GM19372 (cell line): ENCODE results near the gene OR51A2.
"Not testable (repeated sequence)": the region's sequence is repeated elsewhere in the genome, so short reads cannot be mapped to it uniquely, and the experiment has no call there.

Experiments used
- ATAC-seq: cut with Tn5 transposase; IDR thresholded peaks from one replicate; pipeline ENCODE4 v1.9.1; 2021; ENCODE audit warnings: mild to moderate bottlenecking, low read depth, moderate library complexity; ENCODE audit not compliant: unreplicated experiment

The OR51A2 gene, protein sequence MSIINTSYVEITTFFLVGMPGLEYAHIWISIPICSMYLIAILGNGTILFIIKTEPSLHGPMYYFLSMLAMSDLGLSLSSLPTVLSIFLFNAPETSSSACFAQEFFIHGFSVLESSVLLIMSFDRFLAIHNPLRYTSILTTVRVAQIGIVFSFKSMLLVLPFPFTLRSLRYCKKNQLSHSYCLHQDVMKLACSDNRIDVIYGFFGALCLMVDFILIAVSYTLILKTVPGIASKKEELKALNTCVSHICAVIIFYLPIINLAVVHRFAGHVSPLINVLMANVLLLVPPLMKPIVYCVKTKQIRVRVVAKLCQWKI

DNA sequence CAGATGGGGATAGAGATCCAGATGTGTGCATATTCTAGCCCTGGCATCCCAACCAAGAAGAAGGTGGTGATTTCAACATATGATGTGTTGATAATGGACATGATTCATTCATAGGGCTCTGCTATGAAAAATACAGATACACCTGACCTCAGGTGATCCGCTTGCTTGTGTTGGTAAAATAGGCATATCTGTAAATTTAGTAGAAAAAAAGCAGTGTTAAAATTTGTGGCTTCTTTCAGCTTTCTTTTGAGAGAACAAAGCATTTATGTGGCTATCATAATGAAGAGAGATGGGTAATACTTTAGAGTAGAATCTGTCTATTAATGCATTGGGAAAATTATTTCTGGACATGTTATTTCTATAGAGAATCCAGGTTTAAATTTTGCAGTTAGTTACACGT is at the start of gene OR51A2:
TSS of gene OR51A2 (minus strand) at position 101 of the 400 bp plus-strand sequence. CDS start at position 101, 0 bp downstream.
- ATAC-seq = not testable (repeated sequence)

DNA sequence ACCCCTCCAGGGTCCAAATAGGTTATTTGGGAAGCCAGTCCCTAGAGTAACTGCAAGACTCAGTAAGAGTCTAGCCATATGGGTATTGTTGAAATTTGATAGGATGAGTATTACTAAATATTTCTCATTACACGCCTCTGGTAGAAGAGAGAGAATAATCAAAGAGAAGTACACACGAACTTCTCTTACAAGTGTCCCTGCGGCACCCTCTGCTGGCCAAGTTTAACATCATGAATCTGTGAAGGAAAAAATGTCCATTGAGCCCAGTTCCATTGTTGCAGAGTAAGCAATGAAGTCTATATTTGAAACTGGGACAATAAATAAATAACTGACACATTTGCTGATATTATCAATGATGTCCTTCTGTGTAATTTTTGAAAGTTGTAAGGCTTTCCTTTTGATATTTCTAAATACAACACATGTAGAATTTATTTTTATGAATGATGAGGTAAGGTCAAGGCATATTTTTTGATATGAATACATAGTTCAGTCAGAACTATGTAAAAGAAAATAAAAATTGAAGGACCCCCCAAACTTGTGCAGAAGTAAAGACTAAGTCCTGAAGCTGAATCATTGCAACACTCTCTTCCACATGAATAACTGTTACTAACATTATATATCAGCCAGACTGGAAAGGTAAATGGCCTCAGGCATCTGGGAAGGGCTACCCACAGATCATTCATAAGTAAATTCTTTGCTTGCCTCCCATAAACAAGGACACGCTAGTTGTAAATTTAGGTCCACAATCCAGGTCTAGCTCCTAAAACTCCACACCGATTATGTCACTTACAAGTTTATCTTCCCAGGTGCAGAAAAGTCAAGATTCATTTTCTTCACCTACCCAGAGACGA is 49.1 kb upstream of the OR51A2 start:
- ATAC-seq = no peak

DNA sequence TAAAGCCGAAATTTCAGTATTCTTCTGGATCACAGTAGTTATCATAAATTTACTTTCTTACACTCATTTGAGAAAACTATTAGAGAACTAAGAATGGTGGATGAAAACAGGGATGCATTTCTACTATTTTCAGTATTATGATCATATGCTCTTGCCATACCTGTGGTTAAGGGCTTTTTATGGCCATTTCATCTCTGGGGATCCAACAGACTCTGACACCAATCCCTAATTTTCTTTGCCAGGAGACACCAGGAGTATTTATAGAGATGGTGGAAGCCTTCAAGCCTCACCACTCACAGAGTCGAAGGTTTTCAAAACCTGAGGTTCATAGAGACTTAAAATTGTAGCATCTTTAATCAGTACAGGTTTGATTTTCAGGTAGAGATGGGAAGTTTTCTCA is 39.0 kb upstream of the OR51A2 start, which contains the start of gene OR51L1:
TSS of gene OR51L1 (plus strand) at position 301 of the 400 bp plus-strand sequence. CDS start 4,132 bp downstream, outside the sequence.
- no peak for ATAC-seq

DNA sequence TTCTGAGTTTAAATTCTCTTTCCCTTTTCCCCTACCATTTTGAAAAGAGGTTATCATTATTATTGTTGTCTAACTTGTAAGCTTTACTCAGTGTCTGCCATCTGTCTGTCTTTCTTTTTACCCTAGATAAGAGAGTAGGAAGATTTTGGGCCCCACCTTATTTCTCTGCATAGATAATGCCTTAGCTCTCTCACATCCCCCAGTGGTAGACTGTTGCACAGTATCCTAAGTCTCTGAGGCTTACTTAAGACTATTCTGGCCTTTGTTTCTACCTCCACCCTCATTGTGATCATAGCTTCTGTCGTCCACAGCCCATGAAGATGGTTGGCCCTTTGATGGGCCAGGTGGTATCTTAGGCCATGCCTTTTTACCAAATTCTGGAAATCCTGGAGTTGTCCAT is 35.5 kb upstream of the OR51A2 start:
- no peak for ATAC-seq

DNA sequence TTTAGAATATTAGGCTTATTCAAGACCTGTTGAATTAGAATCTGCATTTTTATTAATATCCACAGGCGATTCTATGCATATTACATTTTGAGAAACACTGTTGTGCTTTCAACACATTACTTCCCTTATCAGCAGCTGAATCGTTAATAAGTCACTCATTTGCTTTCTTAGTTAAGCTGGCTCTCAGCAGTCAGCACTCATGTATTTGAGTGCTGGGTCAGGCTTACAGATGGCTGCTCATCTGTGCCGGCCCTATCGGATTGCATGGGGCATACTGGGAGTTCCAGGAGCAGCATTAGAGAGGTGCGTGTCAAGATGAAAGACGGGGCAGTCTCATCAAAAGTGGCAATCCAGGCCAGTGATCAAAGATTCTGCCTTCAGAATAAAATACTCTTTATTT is 28.3 kb upstream of the OR51A2 start:
- ATAC-seq = no peak

DNA sequence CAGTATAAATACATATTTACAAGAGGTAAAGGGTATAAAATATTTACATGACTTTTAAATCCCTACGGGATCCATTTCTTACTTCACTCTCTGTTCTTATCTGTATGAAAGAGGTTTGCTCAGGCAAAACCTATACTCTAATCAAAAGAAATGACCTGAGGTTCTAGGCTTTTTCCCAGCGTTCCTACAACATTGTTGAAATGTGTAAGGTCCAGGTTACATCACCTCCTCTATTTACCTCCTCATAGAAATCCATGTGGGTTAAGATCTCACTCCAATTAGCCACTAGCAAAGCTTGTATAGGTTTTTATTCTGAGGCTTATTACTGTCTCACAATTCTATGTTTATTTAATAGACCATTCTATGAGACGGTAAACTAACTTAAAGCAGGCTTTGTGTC is 27.2 kb upstream of the OR51A2 start:
- no peak for ATAC-seq

DNA sequence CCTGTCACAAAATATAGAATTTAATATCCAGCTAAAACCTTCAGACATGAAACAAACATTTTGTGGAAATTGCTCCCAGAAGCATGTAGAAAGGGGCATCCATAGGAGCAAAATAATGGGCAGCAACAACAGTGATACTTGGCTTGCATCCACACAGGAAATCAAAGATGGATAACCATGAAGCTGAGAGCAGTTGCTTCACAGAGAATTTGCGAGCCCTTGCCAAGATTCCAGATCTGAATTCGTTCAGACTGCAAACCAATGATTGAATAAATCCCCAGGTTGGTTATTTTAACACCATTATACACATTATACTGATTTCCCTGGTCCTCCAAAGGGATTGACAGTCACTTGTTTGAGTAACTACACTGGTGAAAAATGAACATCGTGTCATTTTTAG is 23.5 kb upstream of the OR51A2 start:
- no peak for ATAC-seq

DNA sequence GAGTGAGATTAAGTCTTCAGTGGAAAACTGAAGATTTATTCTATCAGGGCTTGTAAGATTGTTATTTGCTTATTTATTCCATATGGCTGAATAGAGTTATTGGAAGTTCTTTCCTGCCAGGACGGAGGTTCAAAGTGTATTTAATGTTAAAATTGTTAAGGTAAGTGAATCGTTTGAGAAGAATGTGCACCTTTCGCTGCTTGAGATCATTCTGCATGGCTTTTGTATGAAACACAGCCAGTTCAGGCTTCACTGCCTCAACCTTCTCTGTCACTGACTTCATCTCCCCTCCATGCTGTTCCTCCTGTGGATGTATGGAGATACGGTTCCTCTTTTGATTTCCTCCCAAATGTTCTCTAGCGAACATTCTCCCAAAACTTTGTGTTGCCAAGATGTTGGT is 19.9 kb upstream of the OR51A2 start:
- ATAC-seq = no peak

DNA sequence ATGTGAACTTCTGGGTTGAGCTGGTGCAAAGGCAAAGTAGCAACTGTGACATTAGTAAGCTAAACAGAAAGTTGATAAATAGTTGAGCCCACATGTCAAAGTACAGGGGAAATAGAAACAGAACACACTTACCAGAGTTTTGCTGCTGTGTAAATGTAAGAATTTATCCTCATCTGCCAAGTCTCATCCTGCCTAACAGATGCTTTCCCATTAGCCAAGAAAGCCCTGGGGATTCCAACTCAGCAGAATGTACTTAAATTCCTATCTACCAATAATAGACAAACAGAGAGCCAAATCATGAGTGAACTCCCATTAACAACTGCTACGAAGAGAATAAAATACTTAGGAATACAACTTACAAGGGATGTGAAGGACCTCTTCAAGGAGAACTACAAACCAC is 7.3 kb upstream of the OR51A2 start:
- ATAC-seq = no peak

DNA sequence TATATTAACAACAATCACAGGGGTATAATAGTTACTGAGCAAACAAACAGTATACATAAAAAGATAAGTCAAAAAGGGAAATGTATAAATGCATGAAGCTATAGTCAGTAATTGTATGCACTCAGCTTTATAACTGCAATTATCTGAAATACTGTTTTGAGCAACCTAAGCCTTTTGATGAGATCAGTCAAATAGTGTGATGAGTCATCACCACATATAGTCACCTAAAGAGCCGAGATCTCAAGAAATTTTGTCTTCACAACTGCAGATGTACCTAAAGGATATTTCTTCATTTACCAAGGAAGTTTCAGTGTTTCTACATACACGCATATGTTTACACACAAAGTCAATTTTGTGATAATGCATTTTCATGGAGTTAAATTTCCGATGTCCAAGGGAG is 5.4 kb upstream of the OR51A2 start:
- no peak for ATAC-seq

DNA sequence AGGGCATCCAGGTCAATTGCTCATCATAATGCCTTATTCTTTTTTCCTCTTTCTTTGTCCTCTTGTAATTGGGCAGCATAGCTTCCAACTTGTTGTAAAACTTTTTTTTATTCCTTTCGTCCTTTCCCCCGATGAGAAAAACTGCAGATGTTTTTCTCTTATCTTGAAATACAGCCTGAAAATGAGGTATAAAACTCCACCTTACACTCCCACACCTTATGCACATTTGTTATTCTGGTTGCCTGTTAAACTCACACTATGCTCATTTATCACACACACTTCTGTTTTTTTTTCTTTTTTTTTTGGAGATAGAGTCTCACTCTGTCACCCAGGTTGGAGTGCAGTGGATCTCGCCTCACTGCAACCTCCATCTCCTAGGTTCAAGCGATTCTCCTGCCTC is 1.9 kb upstream of the OR51A2 start:
- no peak for ATAC-seq

DNA sequence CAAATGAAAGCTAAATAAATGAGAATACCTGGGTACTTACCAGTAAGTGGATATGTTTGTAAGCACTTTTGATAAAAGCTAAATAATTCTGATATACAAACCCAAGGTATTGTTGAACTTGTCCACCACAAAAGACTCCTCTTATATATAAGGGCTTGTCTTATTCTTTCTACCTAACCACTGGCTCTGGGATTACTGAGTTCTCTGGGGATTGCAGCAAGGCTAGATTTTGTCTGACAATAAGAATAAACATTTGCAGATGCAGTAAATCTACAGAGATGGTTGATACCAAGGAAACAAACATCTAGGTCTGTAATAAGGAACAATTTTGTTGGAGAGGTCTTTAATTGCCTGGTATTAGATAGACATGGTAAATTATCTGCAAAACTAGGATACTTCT is 8.0 kb downstream of the OR51A2 start, which contains the start of gene OR51A4:
TSS of gene OR51A4 (minus strand) at position 101 of the 400 bp plus-strand sequence. CDS start 505 bp downstream, outside the sequence.
- ATAC-seq = no peak

DNA sequence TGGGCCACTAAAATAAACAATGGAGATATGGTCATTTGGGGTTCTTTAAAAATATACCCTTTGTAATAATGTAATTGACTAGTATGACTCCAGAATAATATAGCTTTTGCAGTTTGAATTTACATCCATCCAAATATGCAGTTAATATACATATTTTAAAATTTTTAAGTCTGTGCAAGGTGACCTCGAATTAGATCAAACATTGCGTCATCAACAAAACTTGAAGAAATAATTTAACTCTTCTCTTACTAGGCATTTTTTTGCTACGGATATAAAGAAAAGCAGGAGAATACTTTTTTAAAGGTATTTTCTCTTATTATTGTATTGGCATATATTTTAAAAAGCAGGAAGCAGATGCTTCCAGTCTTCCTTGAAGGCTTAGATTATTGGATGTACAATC is 18.8 kb downstream of the OR51A2 start:
- ATAC-seq = no peak

DNA sequence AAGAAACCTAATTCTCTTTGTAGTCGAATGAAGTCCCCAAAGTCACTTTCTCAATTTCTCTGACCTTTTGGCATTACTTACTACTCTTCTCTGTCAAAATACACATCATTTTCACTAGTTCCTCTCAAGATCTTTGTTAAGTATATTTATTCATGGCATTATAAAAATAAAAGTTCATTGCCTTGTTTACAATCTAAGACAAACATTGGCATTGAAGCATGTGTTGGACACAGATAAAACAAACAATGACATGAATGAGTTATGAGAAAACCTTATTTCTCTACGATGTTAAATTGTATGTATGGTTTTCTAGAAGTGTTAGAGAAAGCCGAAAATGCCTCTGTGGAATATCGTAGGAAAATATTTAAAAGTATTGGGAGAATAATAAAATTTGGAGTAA is 22.8 kb downstream of the OR51A2 start:
- no peak for ATAC-seq

DNA sequence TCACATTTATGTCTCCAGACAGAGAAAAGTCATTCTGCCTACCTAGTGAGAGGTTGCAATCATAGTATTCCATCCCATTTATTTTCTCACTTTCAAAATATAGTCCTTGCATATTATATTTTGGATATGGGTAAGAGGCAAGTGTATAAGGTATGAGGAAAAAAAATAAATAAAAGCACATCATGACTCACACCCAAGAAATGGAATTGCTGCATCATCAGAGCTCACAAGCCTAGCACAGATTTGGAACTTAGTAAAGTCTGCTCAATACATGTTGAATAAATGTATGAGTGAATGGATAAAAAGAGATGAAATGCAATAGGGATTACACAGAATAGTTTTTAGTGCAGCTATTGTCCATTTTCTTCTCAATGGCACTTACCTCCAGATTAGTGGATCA is 28.9 kb downstream of the OR51A2 start:
- ATAC-seq = no peak

DNA sequence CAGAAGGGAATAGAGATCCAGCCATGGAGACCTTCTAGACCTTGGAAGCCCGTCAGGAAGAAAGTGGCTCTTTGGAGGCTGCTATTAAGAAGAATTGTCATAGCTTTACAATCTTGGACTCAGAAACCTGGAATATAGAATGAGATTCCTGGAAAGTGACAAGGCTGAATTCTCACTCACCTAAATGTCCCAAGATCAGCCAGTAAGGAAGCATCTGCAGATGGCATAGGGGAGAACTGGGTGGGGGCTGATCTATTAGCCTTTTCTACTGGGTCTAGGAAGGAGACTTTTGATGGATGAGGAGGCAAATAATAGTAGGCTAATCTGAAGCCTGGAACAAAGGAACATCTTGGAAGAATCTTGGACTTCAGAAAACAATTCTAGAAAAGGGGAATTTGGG is 31.3 kb downstream of the OR51A2 start, which contains the start of gene OR51G1:
TSS of gene OR51G1 (minus strand) at position 101 of the 400 bp plus-strand sequence. CDS start at position 101, 0 bp downstream.
- no peak for ATAC-seq

DNA sequence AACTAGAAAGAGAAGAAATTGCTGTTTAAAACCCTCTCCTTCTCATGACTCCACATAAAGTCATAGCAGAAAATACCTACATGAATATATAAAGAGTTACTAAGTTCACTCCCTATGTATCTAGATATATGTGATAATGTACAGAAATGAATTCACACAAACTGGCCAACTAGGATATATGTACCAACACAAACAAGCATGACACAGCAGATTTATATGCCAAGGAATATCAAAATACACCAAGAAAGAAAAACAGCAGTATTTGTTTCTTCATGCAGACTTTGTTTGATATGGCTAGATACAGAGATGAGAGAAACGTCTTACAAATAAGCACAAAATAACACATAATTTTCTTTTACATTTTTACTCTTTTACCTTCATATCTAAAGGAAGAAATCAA is 33.2 kb downstream of the OR51A2 start:
- no peak for ATAC-seq

DNA sequence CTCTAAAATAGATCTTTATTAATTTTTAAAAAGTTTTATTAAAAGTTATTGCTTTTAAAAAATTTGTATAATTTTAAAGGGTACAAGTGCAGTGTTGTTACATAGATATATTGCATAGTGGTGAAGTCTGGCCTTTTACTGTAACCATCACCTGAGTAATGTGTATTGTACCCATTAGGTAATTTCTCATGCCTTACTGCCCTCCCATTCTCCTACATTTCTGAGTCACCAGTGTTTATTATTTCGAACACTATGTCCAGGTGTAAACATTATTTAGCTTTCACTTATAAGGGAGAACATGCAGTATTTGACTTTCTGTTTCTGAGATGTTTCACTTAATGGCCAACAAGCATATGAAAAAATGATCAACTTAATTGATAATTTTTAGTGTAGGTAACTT is 33.7 kb downstream of the OR51A2 start:
- no peak for ATAC-seq

DNA sequence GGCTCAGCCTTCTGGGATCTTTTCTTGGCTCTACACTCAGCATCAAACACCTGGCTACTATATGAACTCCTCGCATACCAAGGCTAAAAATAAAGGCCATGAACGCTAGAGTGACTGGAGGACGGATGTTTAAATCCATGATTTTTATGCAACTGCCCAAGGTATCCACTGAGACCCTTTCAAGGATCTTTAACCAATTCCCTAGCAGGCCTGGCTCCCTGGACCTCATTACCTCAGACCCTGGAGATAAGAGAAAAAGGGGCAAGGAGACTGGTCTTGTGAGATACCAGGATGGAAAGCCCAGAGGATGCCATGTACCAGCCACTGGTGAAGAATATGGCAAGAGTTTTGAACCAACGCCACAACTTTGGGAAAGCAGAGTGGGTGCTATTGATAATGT is 36.3 kb downstream of the OR51A2 start, which contains the start of gene OR51G2:
TSS of gene OR51G2 (minus strand) at position 101 of the 400 bp plus-strand sequence. CDS start 3,687 bp downstream, outside the sequence.
- ATAC-seq = no peak

DNA sequence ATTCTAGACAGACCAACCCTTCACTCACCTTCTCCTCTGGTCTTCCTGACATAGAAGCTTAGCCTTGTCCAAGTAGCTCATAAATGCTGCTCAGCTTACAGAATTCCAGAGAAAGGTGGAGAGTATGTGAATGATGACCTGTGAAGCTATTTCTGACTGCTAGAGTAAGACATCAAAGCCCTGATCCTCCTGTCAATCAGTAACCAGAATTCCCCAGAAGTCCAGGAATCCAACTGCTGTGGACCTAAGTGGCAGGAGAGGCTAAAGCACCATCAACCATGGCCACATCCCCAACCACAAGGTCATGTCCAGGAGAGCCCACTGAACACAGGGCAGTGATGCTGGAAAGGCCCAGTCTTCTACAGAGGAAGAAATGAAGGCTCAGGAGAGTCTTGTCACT is 38.9 kb downstream of the OR51A2 start:
- ATAC-seq = no peak
